GM21619 (cell line): ENCODE data around the gene PLIN1.

ENCODE experiments used
- ATAC-seq: cut with Tn5 transposase; IDR thresholded peaks from one replicate; pipeline ENCODE4 v1.9.1; 2021; ENCODE audit not compliant: unreplicated experiment

PLIN1 gene

GRCh38 chr15:89672221-89673164 lies 6.7 kb downstream of the PLIN1 start:
- ATAC-seq, result no peak

- no peak for ATAC-seq
Measured at GRCh38 chr15:89671687-89672086, 7.5 kb downstream of the PLIN1 start.

DNA sequence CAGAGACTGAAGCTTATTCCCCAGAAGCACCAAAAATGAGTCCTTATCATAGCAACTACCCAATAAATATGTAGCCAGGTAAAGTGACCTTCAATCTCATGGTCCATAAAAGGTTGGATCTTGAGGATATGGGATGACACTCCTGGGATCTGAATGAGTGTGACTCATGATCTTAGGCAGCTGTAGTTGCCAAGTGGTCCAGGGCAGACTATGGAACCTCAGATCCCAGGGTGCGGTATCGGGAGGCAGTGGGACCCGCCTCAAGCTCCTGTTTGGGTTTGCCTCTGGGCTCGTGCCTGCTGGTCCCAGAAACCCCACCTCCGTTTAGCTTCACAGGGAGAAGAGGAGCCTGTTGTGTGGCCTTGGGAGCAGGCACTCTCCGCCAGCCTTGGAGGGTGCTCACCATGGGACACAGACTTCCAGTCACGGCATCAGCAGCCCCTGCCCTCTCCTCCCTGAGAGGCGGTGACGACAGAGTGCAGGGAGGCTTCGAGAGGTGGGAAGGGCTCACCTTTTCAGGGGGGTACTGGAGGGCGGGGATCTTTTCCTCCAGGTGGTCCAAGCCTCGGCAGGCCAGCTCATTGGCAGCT lies 8.1 kb downstream of the PLIN1 start:
- ATAC-seq, result no peak

DNA sequence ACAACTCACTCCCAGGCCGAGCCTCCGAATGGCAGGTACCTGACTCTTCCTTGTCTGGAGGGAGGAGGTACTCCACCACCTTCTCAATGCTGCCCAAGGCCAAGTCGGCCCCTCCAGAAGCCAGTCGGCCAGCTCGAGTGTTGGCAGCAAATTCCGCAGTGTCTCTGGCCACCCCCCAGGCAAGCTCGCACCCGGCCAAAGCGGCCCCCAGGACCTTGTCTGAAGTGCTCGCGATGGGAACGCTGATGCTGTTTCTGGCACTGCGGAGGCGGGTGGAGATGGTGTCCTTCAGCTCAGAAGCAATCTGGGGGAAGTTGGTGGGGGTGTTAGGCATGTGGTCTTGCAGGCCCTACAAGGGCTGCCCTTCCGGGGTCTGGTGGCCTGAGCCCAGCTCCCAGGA lies 9.2 kb downstream of the PLIN1 start:
- ATAC-seq, result no peak

- ATAC-seq, result no peak
Measured at GRCh38 chr15:89669309-89669865, 9.8 kb downstream of the PLIN1 start.

GRCh38 chr15:89668171-89668570 lies 11.0 kb downstream of the PLIN1 start:
- no peak for ATAC-seq

- no peak for ATAC-seq
Measured at GRCh38 chr15:89667706-89667960, 11.5 kb downstream of the PLIN1 start.

DNA sequence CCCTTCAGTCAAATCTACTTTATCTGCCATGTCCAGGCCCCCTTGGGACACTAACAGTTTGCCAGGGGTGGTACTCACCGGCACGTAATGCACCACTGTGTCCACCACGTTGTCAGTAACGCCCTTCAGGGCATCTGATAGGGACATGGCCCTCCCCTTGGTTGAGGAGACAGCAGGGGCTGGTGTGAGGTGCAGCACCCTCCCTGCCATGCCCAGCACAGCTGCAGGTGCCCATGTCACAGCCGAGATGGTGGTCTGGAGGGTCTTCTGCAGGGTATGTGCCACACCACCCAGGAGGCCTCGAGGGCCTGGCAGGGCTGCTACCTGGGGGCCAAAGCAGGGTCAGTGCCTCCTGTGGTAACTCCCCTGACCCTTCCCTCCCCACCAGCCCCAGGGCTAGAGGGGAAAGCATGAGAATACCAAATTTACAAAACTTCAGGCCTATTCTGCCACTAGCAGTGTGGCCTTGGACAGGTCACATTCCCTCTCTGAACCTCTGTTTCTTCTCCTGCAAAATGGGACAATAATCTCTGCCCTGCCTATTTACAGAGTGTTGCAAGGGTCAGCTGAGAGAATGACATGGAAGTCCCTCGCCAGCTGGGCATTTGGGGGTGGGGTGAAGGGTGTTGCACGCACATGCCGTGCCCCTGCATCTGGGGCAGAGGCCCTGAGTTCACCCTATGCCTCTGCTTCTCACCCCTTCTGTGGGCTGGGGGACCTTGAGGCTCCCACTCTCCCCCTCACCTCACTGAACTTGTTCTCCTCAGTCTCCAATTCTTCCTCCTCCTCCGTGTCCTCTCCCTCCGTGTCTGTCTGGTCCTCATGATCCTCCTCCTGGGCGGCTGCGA lies 12.1 kb downstream of the PLIN1 start:
- ATAC-seq, result no peak

GRCh38 chr15:89666184-89666857 lies 12.8 kb downstream of the PLIN1 start:
- ATAC-seq, result no peak

DNA sequence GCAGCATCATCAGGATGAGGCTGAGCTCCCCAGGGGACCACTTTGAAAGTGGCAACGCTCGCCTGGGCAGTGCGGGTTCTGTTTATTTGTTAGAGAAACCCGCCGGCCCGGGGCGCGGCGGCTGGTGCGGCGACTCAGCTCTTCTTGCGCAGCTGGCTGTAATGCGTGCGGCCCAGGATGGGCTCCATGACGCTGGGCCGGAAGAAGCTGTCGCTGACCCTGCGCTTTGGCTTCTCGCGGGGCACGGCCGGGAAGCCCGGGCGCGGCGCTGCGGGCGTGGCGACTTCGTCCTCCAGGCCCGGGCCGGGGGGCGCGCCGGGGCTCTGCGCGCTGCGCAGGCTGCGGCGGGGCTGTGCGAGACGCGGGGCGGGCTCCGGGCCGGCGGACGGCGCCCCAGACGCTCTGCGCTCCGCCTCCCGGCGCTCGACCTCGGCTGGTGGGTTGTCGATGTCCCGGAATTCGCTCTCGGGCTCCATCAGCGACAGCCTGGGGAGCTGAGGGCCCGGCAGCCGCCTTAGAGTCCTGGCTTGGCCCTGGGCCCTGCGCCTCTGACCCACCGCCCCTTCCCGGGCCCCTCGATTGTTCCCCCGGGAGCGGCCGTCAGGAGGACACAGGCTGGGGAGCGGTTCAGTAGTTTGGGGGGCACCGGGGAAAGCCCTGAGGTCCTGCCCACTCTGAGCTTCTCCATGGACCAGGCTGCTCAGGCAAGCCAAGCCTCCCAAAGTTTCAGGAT lies 13.6 kb downstream of the PLIN1 start:
- ATAC-seq, result no peak

DNA sequence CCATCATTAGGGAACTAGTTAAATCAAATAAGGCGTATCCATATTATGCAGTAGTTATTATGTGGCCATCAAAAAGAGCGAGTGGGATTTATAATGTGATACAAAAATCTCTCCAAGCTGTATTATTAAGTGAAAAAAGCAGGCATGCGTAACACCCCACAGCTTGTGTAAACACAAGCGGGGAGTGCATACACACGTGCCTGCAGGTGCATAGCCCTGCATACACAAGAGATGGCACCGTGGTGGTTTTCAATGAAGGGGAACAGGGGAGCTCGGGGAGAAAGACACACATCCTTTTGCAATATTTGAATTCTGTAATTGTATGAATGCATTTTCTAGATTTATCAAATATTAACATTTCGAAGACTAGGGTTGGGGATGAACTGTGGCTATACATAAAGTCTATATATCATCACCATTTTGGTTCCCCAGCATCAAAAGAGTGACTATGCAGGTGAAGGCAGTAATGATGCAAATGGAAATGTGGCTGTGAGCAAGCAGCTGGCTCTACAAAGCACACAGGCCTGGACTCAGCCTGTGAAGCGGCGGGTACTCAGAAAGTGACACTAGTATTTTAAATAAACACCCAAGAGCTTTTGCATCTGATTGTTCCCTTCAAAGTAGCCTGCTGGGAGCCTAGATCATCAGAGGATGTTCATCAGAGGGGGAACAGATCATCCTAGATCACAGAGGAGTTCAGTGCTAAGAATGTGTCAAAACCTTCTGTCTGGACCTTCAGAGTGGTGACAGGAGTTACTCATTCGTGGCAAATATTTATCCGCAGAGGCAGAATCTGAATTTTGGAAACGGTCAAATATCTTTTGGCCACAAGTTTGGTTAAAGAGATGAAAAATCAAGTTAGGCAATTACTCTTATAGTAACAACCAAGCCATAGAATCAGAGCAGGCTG lies 14.5 kb downstream of the PLIN1 start:
- no peak for ATAC-seq

GRCh38 chr15:89662893-89663626 lies 16.1 kb downstream of the PLIN1 start:
- no peak for ATAC-seq

DNA sequence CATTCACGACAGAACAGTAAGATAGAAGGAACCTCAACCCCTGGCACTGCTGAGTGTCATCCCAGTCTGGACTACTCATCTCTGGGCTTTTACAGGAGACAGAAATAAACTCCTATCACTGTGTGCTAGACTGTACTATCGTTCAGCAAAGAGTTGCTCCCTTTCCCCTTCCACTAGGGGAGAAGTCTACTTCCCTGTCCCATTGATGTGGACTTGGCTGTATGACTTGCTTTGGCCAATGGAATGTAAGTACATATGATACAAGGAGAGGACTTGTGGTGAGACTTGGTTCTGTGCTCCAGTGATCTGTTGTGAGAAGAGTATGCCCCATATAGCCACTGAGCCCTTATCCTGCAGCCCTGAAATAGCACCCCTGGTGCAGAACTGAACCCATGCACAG lies 18.6 kb downstream of the PLIN1 start:
- ATAC-seq, result no peak

DNA sequence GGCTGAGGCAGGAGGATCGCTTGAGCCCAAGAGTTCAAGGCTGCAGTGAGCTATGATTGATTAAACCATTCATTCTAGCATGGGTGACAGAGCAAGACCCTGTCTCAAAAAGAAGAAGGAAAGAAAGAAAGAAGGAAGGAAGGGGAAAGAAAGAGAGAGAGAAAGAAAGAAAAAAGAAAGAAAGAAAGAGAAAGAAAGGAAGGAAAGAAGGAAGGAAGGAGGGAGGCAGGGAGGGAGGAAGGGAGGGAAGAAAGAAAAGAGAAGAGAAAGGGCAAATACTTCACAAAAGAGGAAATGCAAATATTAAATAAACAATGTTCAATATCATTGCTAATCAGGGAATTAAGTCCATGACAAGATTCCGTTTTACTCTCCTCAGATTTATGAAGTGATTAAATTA lies 19.9 kb downstream of the PLIN1 start:
- no peak for ATAC-seq

- no peak for ATAC-seq
Measured at GRCh38 chr15:89657686-89658200, 21.4 kb downstream of the PLIN1 start.

DNA sequence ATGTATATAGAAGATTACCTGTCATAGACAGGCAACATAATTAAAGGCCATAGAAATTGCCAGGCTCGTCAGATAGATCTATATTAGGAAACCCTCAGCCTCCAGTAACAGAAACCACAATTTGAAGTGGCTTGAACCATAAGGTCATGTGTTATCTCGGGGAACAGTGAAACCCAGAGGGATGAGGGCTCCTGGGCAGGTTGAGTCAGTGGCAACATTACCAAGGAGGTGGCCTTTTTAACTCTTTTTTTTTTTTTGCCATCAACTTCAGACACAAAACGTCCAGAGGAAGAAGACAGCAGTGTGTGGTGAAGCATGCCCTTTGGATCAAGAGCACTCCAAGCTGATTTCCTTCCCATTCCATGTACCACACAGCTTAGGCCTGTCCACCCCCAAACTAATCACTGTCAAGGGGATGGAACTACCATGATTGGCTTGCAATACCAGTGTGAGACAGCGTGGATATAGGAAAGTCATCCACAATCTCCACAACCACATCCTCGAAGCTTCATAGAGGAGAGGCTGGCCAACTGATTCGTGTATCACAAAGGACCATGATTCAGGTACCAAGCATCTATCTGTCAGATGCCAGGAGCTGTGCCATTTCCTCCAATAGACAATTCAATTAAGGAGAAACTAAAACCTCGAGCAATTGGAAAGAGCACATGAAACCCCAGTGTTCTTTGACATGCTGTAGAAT lies 22.9 kb downstream of the PLIN1 start:
- no peak for ATAC-seq

DNA sequence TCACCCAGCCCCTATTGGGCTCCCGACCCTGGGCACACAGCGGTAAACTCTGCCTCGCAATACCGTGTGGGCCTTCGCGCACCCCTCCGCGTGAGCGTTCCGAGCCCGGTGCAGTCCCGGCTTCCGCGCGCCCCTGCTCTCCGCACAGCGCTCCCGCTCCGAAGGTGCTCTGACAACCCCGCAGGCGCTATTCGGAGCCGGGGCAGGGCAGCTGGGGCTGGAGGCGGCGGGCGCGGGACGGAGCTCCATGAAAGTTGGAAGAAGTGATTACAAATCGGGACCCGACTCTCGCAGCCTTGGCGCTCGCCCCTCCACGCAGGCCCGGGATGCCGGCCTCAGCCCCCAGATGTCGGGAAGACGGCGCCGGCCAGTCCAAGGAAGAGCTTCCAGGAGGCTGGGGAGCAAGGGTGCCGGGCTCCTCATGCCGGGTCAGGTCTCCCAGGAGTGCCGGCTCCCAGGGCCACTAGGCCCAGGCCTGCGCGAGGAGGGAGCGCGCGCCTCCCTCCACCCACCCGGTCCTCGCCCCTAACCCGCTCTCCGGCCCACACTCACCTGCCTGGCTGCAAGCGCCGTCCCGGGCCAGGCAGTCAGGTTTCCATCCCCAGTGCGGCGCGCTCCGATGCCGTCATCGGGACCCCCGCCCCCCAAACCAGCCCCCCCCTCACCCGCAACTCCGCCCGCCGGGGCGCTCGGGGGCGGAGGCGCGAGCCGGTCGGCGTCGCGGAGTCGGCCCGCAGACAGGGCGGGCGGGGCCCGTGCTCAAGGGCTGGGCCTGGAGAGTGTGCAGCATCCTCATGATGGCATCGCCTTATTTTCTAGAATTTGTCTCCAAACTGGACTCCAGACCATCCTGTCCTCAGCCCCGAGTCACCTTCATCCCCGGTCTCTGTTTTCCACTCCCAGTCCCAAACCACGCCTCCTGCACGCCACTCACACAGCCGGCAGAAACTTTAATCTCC lies 24.0 kb downstream of the PLIN1 start, which contains the start of gene KIF7:
Gene KIF7 (minus strand): TSS at position 621 of the 959 bp plus-strand sequence. CDS start 2,537 bp downstream, outside the sequence.
- no peak for ATAC-seq
